HEK293 (cell line): Measurements from ENCODE around the gene SARS2.

Experiments
- EGR2 ChIP-seq: fragments of 450-650 bp; formaldehyde crosslinking; IDR thresholded peaks from 2 replicates; pipeline ENCODE4 v1.5.1; 2016; ENCODE audit warnings: low read depth, missing biosample characterization, missing genetic modification characterization
- GLI2 ChIP-seq: fragments of 450-650 bp; formaldehyde crosslinking; IDR thresholded peaks from 2 replicates; pipeline ENCODE4; 2017; ENCODE audit warnings: missing biosample characterization, missing genetic modification characterization, low read depth, borderline replicate concordance
- MEIS1 ChIP-seq: sonication (generic); formaldehyde crosslinking; IDR thresholded peaks from 2 replicates; pipeline ENCODE4 v1.8.1; 2022; ENCODE audit warnings: missing genetic modification reagents, mild to moderate bottlenecking, borderline replicate concordance
- MZF1 ChIP-seq: fragments of 450-650 bp; formaldehyde crosslinking; IDR thresholded peaks from 2 replicates; pipeline ENCODE4 v1.5.1; 2017; ENCODE audit warnings: missing biosample characterization, missing genetic modification characterization, borderline replicate concordance
- PRDM6 ChIP-seq: fragments of 450-650 bp; formaldehyde crosslinking; IDR thresholded peaks from 2 replicates; pipeline ENCODE4 v1.5.1; 2017; ENCODE audit warnings: missing biosample characterization, missing genetic modification characterization
- RBAK ChIP-seq: fragments of 450-650 bp; formaldehyde crosslinking; IDR thresholded peaks from 2 replicates; pipeline ENCODE4 v1.5.1; 2016; ENCODE audit warnings: missing biosample characterization, missing genetic modification characterization
- TSHZ1 ChIP-seq: fragments of 450-650 bp; formaldehyde crosslinking; IDR thresholded peaks from 2 replicates; pipeline ENCODE4 v1.5.1; 2016; ENCODE audit warnings: missing biosample characterization, missing genetic modification characterization, borderline replicate concordance
- ZBTB1 ChIP-seq: fragments of 450-650 bp; formaldehyde crosslinking; IDR thresholded peaks from 2 replicates; pipeline ENCODE4 v1.5.1; 2016; ENCODE audit warnings: missing biosample characterization, missing genetic modification characterization
- ZBTB21 ChIP-seq: fragments of 450-650 bp; formaldehyde crosslinking; IDR thresholded peaks from 2 replicates; pipeline ENCODE4 v1.5.1; 2017; ENCODE audit warnings: missing biosample characterization, missing genetic modification characterization
- ZBTB48 ChIP-seq: fragments of 450-650 bp; formaldehyde crosslinking; IDR thresholded peaks from 2 replicates; pipeline ENCODE4 v1.5.1; 2016; ENCODE audit warnings: missing biosample characterization, missing genetic modification characterization
- ZBTB6 ChIP-seq: fragments of 450-650 bp; formaldehyde crosslinking; IDR thresholded peaks from 2 replicates; pipeline ENCODE4 v1.5.1; 2017; ENCODE audit warnings: missing biosample characterization, missing genetic modification characterization
- ZNF133 ChIP-seq: fragments of 450-650 bp; formaldehyde crosslinking; IDR thresholded peaks from 2 replicates; pipeline ENCODE4 v1.5.1; 2016; ENCODE audit warnings: missing biosample characterization, missing genetic modification characterization
- ZNF214 ChIP-seq: fragments of 450-650 bp; formaldehyde crosslinking; IDR thresholded peaks from 2 replicates; pipeline ENCODE4 v1.5.1; 2017; ENCODE audit warnings: missing biosample characterization, mild to moderate bottlenecking, missing genetic modification characterization, borderline replicate concordance
- ZNF221 ChIP-seq: fragments of 450-650 bp; formaldehyde crosslinking; IDR thresholded peaks from 2 replicates; pipeline ENCODE4 v1.5.1; 2017; ENCODE audit warnings: missing biosample characterization, missing genetic modification characterization, borderline replicate concordance
- ZNF324 ChIP-seq: fragments of 450-650 bp; formaldehyde crosslinking; IDR thresholded peaks from 2 replicates; pipeline ENCODE4 v1.5.1; 2016; ENCODE audit warnings: missing biosample characterization, missing genetic modification characterization
- ZNF341 ChIP-seq: fragments of 450-650 bp; formaldehyde crosslinking; IDR thresholded peaks from 2 replicates; pipeline ENCODE4; 2016; ENCODE audit warnings: low read depth, missing biosample characterization, missing genetic modification characterization
- ZNF362 ChIP-seq: fragments of 450-650 bp; formaldehyde crosslinking; IDR thresholded peaks from 2 replicates; pipeline ENCODE4 v1.5.1; 2016; ENCODE audit warnings: missing biosample characterization, missing genetic modification characterization
- ZNF416 ChIP-seq: fragments of 450-650 bp; formaldehyde crosslinking; IDR thresholded peaks from 2 replicates; pipeline ENCODE4 v1.5.1; 2016; ENCODE audit warnings: missing biosample characterization, missing genetic modification characterization
- ZNF433 ChIP-seq: fragments of 450-650 bp; formaldehyde crosslinking; IDR thresholded peaks from 2 replicates; pipeline ENCODE4 v1.5.1; 2016; ENCODE audit warnings: missing biosample characterization, missing genetic modification characterization, low read depth
- ZNF501 ChIP-seq: fragments of 450-650 bp; formaldehyde crosslinking; IDR thresholded peaks from 2 replicates; pipeline ENCODE4 v1.5.1; 2016; ENCODE audit warnings: missing biosample characterization, missing genetic modification characterization
- ZNF549 ChIP-seq: fragments of 450-650 bp; IDR thresholded peaks from 2 replicates; pipeline ENCODE4 v1.5.1; 2018; ENCODE audit warnings: missing biosample characterization, missing genetic modification characterization, mild to moderate bottlenecking, inconsistent platforms, moderate library complexity
- ZNF571 ChIP-seq: fragments of 450-650 bp; formaldehyde crosslinking; IDR thresholded peaks from 2 replicates; pipeline ENCODE4 v1.5.0; 2017; ENCODE audit warnings: missing biosample characterization, missing genetic modification characterization
- ZNF629 ChIP-seq: fragments of 450-650 bp; formaldehyde crosslinking; IDR thresholded peaks from 2 replicates; pipeline ENCODE4 v1.5.1; 2017; ENCODE audit warnings: missing biosample characterization, missing genetic modification characterization
- ZNF658 ChIP-seq: fragments of 450-650 bp; formaldehyde crosslinking; IDR thresholded peaks from 2 replicates; pipeline ENCODE4; 2016; ENCODE audit warnings: missing biosample characterization, missing genetic modification characterization
- ZNF670 ChIP-seq: fragments of 450-650 bp; formaldehyde crosslinking; IDR thresholded peaks from 2 replicates; pipeline ENCODE4 v1.5.1; 2016; ENCODE audit warnings: missing biosample characterization, missing genetic modification characterization, low read depth
- ZNF701 ChIP-seq: fragments of 450-650 bp; formaldehyde crosslinking; IDR thresholded peaks from 2 replicates; pipeline ENCODE4 v1.5.1; 2016; ENCODE audit warnings: missing biosample characterization, missing genetic modification characterization
- ZNF777 ChIP-seq: fragments of 450-650 bp; formaldehyde crosslinking; IDR thresholded peaks from 2 replicates; pipeline ENCODE4 v1.5.1; 2017; ENCODE audit warnings: missing biosample characterization, missing genetic modification characterization, borderline replicate concordance
- ZNF785 ChIP-seq: fragments of 450-650 bp; formaldehyde crosslinking; IDR thresholded peaks from 2 replicates; pipeline ENCODE4 v1.5.1; 2016; ENCODE audit warnings: missing biosample characterization, missing genetic modification characterization
- ZNF837 ChIP-seq: fragments of 450-650 bp; formaldehyde crosslinking; IDR thresholded peaks from 2 replicates; pipeline ENCODE4 v1.5.1; 2016; ENCODE audit warnings: missing biosample characterization, missing genetic modification characterization
- TF ChIP-seq, protein P1 (sequence below): fragments of 450-650 bp; formaldehyde crosslinking; IDR thresholded peaks from 2 replicates; pipeline ENCODE4 v1.5.1; 2016; ENCODE audit warnings: missing biosample characterization, missing genetic modification characterization

The SARS2 gene

GRCh38 chr19:38898788-38899446 is 31.6 kb downstream of the SARS2 start (continued):
- no peak for TF ChIP-seq ZNF658 (tag by site-specific recombination)
- TF ChIP-seq ZNF837 (tag by site-specific recombination) = peak; percentile 59; the same call in 1 of the 2 replicates
- TF ChIP-seq ZNF670 = no peak
- TF ChIP-seq GLI2 = no peak
- TF ChIP-seq PRDM6 (tag by site-specific recombination) = no peak
- no peak for TF ChIP-seq ZNF549
- no peak for TF ChIP-seq ZNF571 (tag by site-specific recombination)
- TF ChIP-seq ZNF214 (tag by site-specific recombination) = no peak
- TF ChIP-seq ZNF341 = peak; percentile 66
- peak; percentile 33; the same call in 1 of the 2 replicates for TF ChIP-seq EGR2 (tag by site-specific recombination)
- TF ChIP-seq ZNF777 (tag by site-specific recombination) = no peak
- TF ChIP-seq, protein P1, sequence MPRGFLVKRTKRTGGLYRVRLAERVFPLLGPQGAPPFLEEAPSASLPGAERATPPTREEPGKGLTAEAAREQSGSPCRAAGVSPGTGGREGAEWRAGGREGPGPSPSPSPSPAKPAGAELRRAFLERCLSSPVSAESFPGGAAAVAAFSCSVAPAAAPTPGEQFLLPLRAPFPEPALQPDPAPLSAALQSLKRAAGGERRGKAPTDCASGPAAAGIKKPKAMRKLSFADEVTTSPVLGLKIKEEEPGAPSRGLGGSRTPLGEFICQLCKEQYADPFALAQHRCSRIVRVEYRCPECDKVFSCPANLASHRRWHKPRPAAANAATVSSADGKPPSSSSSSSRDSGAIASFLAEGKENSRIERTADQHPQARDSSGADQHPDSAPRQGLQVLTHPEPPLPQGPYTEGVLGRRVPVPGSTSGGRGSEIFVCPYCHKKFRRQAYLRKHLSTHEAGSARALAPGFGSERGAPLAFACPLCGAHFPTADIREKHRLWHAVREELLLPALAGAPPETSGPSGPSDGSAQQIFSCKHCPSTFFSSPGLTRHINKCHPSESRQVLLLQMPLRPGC (tag by site-specific recombination) = no peak
- no peak for TF ChIP-seq ZBTB1 (tag by site-specific recombination)
- peak; percentile 91 for TF ChIP-seq ZBTB48 (tag by site-specific recombination)
- no peak for TF ChIP-seq ZNF629
- TF ChIP-seq ZNF416 = peak; percentile 60; the same call in 1 of the 2 replicates
- no peak for TF ChIP-seq MEIS1 (CRISPR knock-in tag)
- TF ChIP-seq ZNF221 (tag by site-specific recombination) = no peak; the same call in 1 of the 2 replicates
- TF ChIP-seq ZNF133 (tag by site-specific recombination) = 0 out of 2 replicates have a peak, but pooled peaks have one; percentile 12
- peak; percentile 70; the same call in 1 of the 2 replicates for TF ChIP-seq MZF1
- no peak for TF ChIP-seq TSHZ1 (tag by site-specific recombination)
- TF ChIP-seq ZBTB21 (tag by site-specific recombination) = no peak
- no peak for TF ChIP-seq RBAK (tag by site-specific recombination)
- no peak for TF ChIP-seq ZNF324 (tag by site-specific recombination)
- no peak; the same call in 1 of the 2 replicates for TF ChIP-seq ZNF433
- no peak for TF ChIP-seq ZNF701 (tag by site-specific recombination)
- no peak for TF ChIP-seq ZNF501 (tag by site-specific recombination)
- 0 out of 2 replicates have a peak, but pooled peaks have one; percentile 5 for TF ChIP-seq ZBTB6 (tag by site-specific recombination)
- no peak for TF ChIP-seq ZNF362 (tag by site-specific recombination)
- 0 out of 2 replicates have a peak, but pooled peaks have one; percentile 54 for TF ChIP-seq ZNF785 (tag by site-specific recombination)
